ENCODE measurements around the gene ZNF292.

Gene ZNF292

DNA sequence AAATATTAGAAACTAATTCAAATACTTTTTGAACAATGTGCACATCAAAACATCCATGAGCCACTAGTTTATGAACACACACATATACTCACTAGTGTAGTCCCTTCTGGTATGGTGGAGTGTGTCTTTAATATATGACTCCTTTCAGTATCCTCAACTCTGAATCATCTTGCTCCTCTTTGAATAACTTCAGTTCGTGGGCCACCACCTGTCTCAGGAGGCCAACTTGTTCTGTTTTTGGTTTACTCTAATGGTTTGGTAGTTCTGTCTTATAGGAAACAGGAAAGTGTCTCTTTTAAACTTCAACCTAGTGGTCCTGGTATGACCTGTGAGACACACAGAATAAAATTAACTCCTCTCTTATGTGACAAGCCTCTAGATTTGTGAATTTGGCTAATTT, 55.6 kb downstream of the ZNF292 start:
- TF ChIP-seq, protein P1, sequence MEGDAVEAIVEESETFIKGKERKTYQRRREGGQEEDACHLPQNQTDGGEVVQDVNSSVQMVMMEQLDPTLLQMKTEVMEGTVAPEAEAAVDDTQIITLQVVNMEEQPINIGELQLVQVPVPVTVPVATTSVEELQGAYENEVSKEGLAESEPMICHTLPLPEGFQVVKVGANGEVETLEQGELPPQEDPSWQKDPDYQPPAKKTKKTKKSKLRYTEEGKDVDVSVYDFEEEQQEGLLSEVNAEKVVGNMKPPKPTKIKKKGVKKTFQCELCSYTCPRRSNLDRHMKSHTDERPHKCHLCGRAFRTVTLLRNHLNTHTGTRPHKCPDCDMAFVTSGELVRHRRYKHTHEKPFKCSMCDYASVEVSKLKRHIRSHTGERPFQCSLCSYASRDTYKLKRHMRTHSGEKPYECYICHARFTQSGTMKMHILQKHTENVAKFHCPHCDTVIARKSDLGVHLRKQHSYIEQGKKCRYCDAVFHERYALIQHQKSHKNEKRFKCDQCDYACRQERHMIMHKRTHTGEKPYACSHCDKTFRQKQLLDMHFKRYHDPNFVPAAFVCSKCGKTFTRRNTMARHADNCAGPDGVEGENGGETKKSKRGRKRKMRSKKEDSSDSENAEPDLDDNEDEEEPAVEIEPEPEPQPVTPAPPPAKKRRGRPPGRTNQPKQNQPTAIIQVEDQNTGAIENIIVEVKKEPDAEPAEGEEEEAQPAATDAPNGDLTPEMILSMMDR (IDR thresholded peaks at IDR 0.05; ENCODE audit: insufficient read depth, missing control alignments): no peak
- no peak for FAIRE-seq
- no peak for DNase-seq (ENCODE audit: insufficient read length, low spot score)

DNA sequence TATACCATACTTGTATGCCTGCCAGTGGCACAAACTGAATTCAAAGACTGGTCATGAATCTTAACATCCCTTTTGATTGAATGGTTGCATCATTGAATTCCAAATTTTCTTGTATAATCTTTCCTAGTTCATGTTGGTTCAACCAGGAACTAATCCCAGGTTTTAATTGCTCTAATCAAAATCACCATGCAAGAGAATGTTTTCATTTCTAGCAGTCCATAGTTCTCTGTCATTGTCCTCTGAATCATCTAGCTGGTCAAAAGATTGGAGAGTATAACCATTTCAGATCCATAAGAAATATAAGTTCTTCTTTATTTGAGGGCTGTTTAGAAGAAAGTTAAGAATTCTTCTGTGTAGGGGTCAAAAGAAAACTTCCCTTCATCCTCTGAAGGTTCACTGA, 57.2 kb downstream of the ZNF292 start:
- no peak for DNase-seq (ENCODE audit: insufficient read length, low spot score)
- TF ChIP-seq, protein P1 (IDR thresholded peaks at IDR 0.05; ENCODE audit: insufficient read depth, missing control alignments): no peak
- no peak for FAIRE-seq

DNA sequence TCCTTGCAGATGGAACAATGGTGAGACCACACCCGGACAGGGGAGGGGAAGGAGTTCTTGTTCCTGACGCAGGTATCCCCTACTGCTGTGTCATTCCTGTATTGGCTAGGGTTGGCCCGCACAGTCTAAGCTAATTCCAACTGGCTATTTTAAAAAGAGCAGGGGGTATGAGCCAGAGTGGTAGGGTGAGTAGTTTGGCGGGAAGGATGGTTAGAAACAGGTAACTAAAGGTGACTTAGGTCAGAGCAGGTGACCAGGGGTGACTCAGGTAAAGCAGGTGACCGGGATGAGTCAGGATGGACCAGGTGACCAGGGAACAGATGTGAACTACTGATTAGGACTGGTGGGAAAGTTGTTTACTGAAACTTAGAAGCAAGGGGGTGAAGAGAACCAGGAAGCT, 58.0 kb downstream of the ZNF292 start:
- DNase-seq (ENCODE audit: insufficient read length, low spot score): no peak
- TF ChIP-seq, protein P1 (IDR thresholded peaks at IDR 0.05; ENCODE audit: insufficient read depth, missing control alignments): no peak
- no peak for FAIRE-seq

DNA sequence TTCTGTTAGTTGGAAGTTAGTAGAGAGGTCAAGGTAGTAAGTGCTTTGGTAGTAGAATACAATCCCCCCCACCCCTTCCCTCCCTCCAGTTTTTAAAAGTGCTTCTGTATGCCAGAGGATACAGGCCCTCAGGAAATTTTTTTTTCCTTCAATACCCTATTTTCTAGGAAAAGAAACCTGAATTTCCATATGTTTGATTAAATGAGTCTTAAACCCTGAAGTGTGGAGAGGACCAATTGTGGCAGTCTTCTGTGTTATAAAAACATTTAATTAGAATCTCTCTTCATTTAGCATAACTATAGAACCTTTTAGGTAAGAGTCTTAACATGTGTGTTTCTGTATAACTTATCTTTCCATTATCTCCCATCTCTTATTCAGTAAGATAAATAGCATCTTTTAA, 59.5 kb downstream of the ZNF292 start:
- TF ChIP-seq, protein P1 (IDR thresholded peaks at IDR 0.05; ENCODE audit: insufficient read depth, missing control alignments): no peak
- FAIRE-seq: no peak
- no peak for DNase-seq (ENCODE audit: insufficient read length, low spot score)

DNA sequence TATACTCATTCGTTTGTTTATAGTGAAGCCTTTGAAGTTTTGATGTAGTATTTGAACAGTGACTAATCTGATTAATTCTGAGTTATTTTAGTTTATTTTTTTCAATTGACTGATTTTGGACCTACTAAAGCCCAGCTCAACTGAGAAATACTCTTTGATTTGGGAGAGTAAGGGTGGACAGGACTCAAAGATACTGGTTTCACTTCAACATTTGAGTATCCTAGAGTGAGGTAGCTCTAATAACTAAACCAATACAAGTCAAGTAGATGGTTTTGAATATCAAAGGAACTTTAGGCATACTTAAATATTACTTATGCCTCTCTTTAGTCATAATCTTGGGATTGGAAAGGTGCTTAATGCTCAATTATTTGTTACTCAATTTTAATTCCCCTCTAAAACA, 65.6 kb downstream of the ZNF292 start:
- TF ChIP-seq, protein P1 (IDR thresholded peaks at IDR 0.05; ENCODE audit: insufficient read depth, missing control alignments): no peak
- FAIRE-seq: no peak
- no peak for DNase-seq (ENCODE audit: insufficient read length, low spot score)

DNA sequence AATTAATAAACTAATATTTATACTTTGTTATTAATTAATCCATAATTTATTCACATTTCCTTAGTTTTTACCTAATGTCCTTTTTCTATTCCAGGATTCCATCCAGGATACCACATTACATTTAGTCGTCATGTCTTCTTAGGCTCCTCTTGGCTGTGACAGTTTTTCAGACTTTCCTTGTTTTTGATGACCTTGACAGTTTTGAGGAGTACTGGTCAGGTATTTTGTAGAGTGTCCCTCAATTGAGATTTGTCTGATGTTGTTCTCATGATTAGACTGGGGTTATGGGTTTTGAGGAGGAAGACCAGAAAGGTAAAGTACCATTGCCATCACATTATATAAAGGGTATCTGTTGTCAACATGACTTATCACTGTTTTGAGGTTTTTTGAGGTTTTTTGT, 67.3 kb downstream of the ZNF292 start:
- TF ChIP-seq, protein P1 (IDR thresholded peaks at IDR 0.05; ENCODE audit: insufficient read depth, missing control alignments): no peak
- FAIRE-seq (no peak), DNase-seq (ENCODE audit: insufficient read length, low spot score) (no peak)

DNA sequence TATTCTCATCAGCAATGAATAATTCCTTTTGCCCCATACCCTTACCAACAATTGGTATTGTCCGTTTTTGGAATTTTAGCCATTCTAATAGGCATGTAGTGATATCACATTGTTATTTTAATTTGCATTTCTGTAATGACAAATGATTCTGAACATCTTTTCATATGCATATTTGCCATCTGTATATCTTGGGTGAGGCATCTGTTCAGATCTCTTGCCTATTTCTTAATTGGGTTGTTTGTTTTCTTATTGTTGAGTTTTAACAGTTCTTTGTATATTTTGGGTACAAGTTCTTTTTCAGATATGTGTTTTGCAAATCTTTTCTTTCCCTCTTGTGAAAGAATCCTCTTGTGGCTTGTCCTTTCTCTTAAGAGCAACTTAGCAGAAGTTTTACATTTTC, 69.6 kb downstream of the ZNF292 start:
- no peak for DNase-seq (ENCODE audit: insufficient read length, low spot score)
- TF ChIP-seq, protein P1 (IDR thresholded peaks at IDR 0.05; ENCODE audit: insufficient read depth, missing control alignments): no peak
- FAIRE-seq: no peak

Measured in D721Med (cell line).